Measurements from ENCODE around the gene ARPC5L. TPM values are rescaled to one million over a fixed set of nuclear protein-coding genes. Genes with fewer than 3 reads are reported as not detected.

ARPC5L gene
- total RNA-seq, 1 donor from 2014 or later, result 22.5 TPM

GRCh38 chr9:124858330-124859046, 3.4 kb upstream of the ARPC5L start:
- Mint-ChIP-seq H3K36me3 (ENCODE audit: unreplicated experiment) (peaks cover 15% of the 10 kb centered on the region), H3K4me1 (ENCODE audit: unreplicated experiment) (peaks cover 24% of the 10 kb centered on the region), H3K4me3 (ENCODE audit: unreplicated experiment) (no peak overlapping the region), H3K27me3 (ENCODE audit: unreplicated experiment) (no peaks in the 10 kb centered on the region), H3K27ac (ENCODE audit: unreplicated experiment) (no peak overlapping the region), H3K9me3 (ENCODE audit: unreplicated experiment) (no peaks in the 10 kb centered on the region)
- TF ChIP-seq CTCF (IDR thresholded peaks at IDR 0.05), result no peak
- no peak for DNase-seq (ENCODE audit: extremely low spot score, unreplicated experiment)

- DNase-seq (ENCODE audit: extremely low spot score, unreplicated experiment), result no peak
- H3K4me3 Mint-ChIP-seq (ENCODE audit: unreplicated experiment), result peak overlapping the region; percentile 93
- peak overlapping the region; percentile 93 for H3K27ac Mint-ChIP-seq (ENCODE audit: unreplicated experiment)
- H3K36me3 Mint-ChIP-seq (ENCODE audit: unreplicated experiment), result peaks cover 15% of the 10 kb centered on the region
- no peak for TF ChIP-seq CTCF (IDR thresholded peaks at IDR 0.05)
- no peaks in the 10 kb centered on the region for H3K27me3 Mint-ChIP-seq (ENCODE audit: unreplicated experiment)
- peaks cover 27% of the 10 kb centered on the region for H3K4me1 Mint-ChIP-seq (ENCODE audit: unreplicated experiment)
- no peaks in the 10 kb centered on the region for H3K9me3 Mint-ChIP-seq (ENCODE audit: unreplicated experiment)
These were observed 1.9 kb upstream of the ARPC5L start for GRCh38 chr9:124859803-124860581.

- H3K27me3 Mint-ChIP-seq (ENCODE audit: unreplicated experiment), result no peaks in the 10 kb centered on the region
- peaks cover 27% of the 10 kb centered on the region for H3K4me1 Mint-ChIP-seq (ENCODE audit: unreplicated experiment)
- peaks cover 15% of the 10 kb centered on the region for H3K36me3 Mint-ChIP-seq (ENCODE audit: unreplicated experiment)
- peak overlapping the region; percentile 93 for H3K4me3 Mint-ChIP-seq (ENCODE audit: unreplicated experiment)
- peak overlapping the region; percentile 93 for H3K27ac Mint-ChIP-seq (ENCODE audit: unreplicated experiment)
- no peak for DNase-seq (ENCODE audit: extremely low spot score, unreplicated experiment)
- TF ChIP-seq CTCF (IDR thresholded peaks at IDR 0.05), result no peak
- H3K9me3 Mint-ChIP-seq (ENCODE audit: unreplicated experiment), result no peaks in the 10 kb centered on the region
These were observed 1.2 kb upstream of the ARPC5L start for GRCh38 chr9:124860582-124861341.

- no peak for DNase-seq (ENCODE audit: extremely low spot score, unreplicated experiment)
- H3K27ac Mint-ChIP-seq (ENCODE audit: unreplicated experiment), result peak overlapping the region; percentile 14
These were observed 1.5 kb downstream of the ARPC5L start for GRCh38 chr9:124863371-124863871.

More at GRCh38 chr9:124863371-124863871, 1.5 kb downstream of the ARPC5L start:
- Mint-ChIP-seq H3K36me3 (ENCODE audit: unreplicated experiment) (peaks cover 12% of the 10 kb centered on the region), H3K9me3 (ENCODE audit: unreplicated experiment) (no peaks in the 10 kb centered on the region), H3K4me3 (ENCODE audit: unreplicated experiment) (peak overlapping the region; percentile 40), H3K4me1 (ENCODE audit: unreplicated experiment) (peaks cover 35% of the 10 kb centered on the region), H3K27me3 (ENCODE audit: unreplicated experiment) (no peaks in the 10 kb centered on the region)
- TF ChIP-seq CTCF (IDR thresholded peaks at IDR 0.05), result no peak
